Esophagus (tissue), 2 donors: ENCODE measurements around the gene ARHGEF39. TPM values are rescaled to one million over a fixed set of nuclear protein-coding genes. Genes with fewer than 3 reads are reported as not detected.

ENCODE experiments used
- H3K27ac ChIP-seq, 2 donors: one replicate each; pipeline ENCODE4 v1.5.1; 2013; ENCODE audit warnings: low read depth in 2 of 2, mild to moderate bottlenecking in 2 of 2, inconsistent platforms in 1 of 2, low read length in 1 of 2, moderate library complexity in 1 of 2
- H3K27me3 ChIP-seq, 2 donors: one replicate each; pipeline ENCODE4 v1.6.1; 2013; ENCODE audit warnings: low read length in 2 of 2, control low read depth in 1 of 2, mild to moderate bottlenecking in 1 of 2; ENCODE audit not compliant: insufficient read depth in 2 of 2, control insufficient read depth in 1 of 2
- H3K36me3 ChIP-seq, 2 donors: one replicate each; pipeline ENCODE4 v1.6.1; 2013; ENCODE audit warnings: low read length in 1 of 2; ENCODE audit not compliant: control insufficient read depth in 2 of 2, insufficient read depth in 2 of 2
- H3K4me1 ChIP-seq, 2 donors: one replicate each; pipeline ENCODE4 v1.6.1; 2013; ENCODE audit warnings: low read length in 1 of 2; ENCODE audit not compliant: control insufficient read depth in 2 of 2, insufficient read depth in 2 of 2
- H3K4me3 ChIP-seq, 2 donors: one replicate each; pipeline ENCODE4 v1.5.1; 2013; ENCODE audit warnings: low read length in 2 of 2, mild to moderate bottlenecking in 2 of 2, low read depth in 1 of 2, moderate library complexity in 1 of 2
- H3K9me3 ChIP-seq, 2 donors: one replicate each; pipeline ENCODE4 v1.6.1; 2013; ENCODE audit warnings: mild to moderate bottlenecking in 2 of 2, low read depth in 1 of 2, low read length in 1 of 2, moderate library complexity in 1 of 2; ENCODE audit not compliant: control insufficient read depth in 2 of 2, insufficient read depth in 1 of 2
- WGBS, 2 donors: extraction: QIAGEN DNeasy Blood & Tissue Kit; methylation state at CpG; one replicate each; pipeline ENCODE4 v1.1.7; 2013; 5-methylcytosine and 5-hydroxymethylcytosine counted together
- polyA plus RNA-seq, 2 donors: library from polyadenylated mRNA; stranded (reverse); fragments of 200-250 nt; gene quantifications; one replicate each; pipeline ENCODE4 v1.2.3, GENCODE V29; 2013
- donor health status: healthy with polysubstance abuse.
- donor health status: Bipolar disorder and iron deficiency.

Gene ARHGEF39
- polyA plus RNA-seq, 2 donors: 2.4 to 4.0 TPM

- peak overlapping the region in 1 of 2 donors; percentile 34 for H3K27ac ChIP-seq
- no peaks in the 10 kb centered on the region for H3K27me3 ChIP-seq
- H3K4me1 ChIP-seq: peaks cover 5 to 6% of the 10 kb centered on the region in 2 donors
- H3K9me3 ChIP-seq: no peaks in the 10 kb centered on the region
- H3K36me3 ChIP-seq: peaks cover 0 to 12% of the 10 kb centered on the region in 2 donors
- peak overlapping the region; percentile 31 to 57 for H3K4me3 ChIP-seq
- WGBS, 2 donors: 64 to 78% methylated on average over 2 of the region's 2 CpGs
These were observed 22.3 kb upstream of the ARHGEF39 start for GRCh38 chr9:35687306-35687705.

GRCh38 chr9:35686222-35687203 is 21.5 kb upstream of the ARHGEF39 start:
- peaks cover 0 to 3% of the 10 kb centered on the region in 2 donors for H3K9me3 ChIP-seq
- H3K4me1 ChIP-seq: peaks cover 5 to 6% of the 10 kb centered on the region in 2 donors
- peaks cover 0 to 12% of the 10 kb centered on the region in 2 donors for H3K36me3 ChIP-seq
- peak overlapping the region; percentile 3 to 57 for H3K4me3 ChIP-seq
- 62 to 64% methylated on average over 11 of the region's 11 CpGs for WGBS, 2 donors
- peak overlapping the region in 1 of 2 donors; percentile 57 for H3K27ac ChIP-seq
- H3K27me3 ChIP-seq: no peaks in the 10 kb centered on the region

DNA sequence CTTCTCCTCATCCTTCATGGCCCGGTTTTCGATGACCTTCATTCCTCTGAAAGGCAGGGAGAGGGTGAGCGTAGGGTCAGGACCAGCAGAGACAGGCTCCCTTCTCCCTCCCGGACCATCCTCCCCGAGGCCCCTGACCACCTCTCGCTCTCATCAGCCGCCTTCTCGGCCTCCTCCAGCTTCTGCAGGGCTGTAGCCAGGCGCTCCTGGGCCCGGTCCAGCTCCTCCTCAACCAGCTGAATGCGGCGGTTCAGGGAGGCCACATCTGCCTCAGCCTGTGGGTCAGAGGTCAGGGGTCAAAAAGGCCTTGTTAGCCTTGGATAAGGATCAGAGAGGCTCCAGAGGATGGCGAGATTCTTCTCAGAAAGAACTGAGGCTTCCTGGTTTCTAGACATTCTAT is 20.5 kb upstream of the ARHGEF39 start:
- no peak overlapping the region for H3K27ac ChIP-seq
- H3K36me3 ChIP-seq: peaks cover 0 to 12% of the 10 kb centered on the region in 2 donors
- peaks cover 0 to 3% of the 10 kb centered on the region in 2 donors for H3K9me3 ChIP-seq
- H3K4me1 ChIP-seq: peaks cover 5 to 6% of the 10 kb centered on the region in 2 donors
- H3K27me3 ChIP-seq: no peaks in the 10 kb centered on the region
- H3K4me3 ChIP-seq: peak overlapping the region in 1 of 2 donors; percentile 3
- WGBS, 2 donors: 75 to 78% methylated on average over 13 of the region's 13 CpGs

DNA sequence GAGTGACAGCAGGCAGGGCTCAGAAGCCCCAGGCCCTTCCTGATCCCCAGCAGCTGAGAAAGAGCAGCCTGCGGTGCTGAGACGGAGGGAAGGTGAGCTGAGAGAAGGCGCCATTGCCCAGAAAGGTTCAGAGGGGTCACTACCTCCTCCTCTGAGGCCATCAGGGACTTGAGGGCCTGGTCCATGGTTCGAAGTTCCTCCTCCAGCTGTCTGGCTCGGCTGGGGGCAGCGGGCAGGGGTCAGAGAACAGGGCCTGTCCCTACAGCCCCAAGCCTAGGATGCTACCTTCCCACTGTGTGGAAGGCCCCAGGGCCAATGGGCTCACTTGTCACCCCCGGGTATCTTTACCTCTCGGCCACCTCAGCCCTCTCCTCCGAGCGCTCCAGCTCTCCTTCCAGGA is 19.9 kb upstream of the ARHGEF39 start:
- Histone ChIP-seq H3K4me1 (peaks cover 4 to 6% of the 10 kb centered on the region in 2 donors), H3K4me3 (peak overlapping the region in 1 of 2 donors; percentile 3), H3K27ac (peak overlapping the region in 1 of 2 donors; percentile 59), H3K9me3 (peaks cover 0 to 3% of the 10 kb centered on the region in 2 donors), H3K36me3 (peaks cover 0 to 12% of the 10 kb centered on the region in 2 donors), H3K27me3 (no peaks in the 10 kb centered on the region)
- 87 to 90% methylated on average over 10 of the region's 10 CpGs for WGBS, 2 donors

- peaks cover 0 to 12% of the 10 kb centered on the region in 2 donors for H3K36me3 ChIP-seq
- 57 to 68% methylated on average over 2 of the region's 2 CpGs for WGBS, 2 donors
- H3K27me3 ChIP-seq: no peaks in the 10 kb centered on the region
- H3K4me1 ChIP-seq: peaks cover 1 to 2% of the 10 kb centered on the region in 2 donors
- peak overlapping the region; percentile 5 to 61 for H3K27ac ChIP-seq
- no peak overlapping the region for H3K4me3 ChIP-seq
- H3K9me3 ChIP-seq: peaks cover 0 to 3% of the 10 kb centered on the region in 2 donors
These were observed 18.3 kb upstream of the ARHGEF39 start for GRCh38 chr9:35683323-35683722.

DNA sequence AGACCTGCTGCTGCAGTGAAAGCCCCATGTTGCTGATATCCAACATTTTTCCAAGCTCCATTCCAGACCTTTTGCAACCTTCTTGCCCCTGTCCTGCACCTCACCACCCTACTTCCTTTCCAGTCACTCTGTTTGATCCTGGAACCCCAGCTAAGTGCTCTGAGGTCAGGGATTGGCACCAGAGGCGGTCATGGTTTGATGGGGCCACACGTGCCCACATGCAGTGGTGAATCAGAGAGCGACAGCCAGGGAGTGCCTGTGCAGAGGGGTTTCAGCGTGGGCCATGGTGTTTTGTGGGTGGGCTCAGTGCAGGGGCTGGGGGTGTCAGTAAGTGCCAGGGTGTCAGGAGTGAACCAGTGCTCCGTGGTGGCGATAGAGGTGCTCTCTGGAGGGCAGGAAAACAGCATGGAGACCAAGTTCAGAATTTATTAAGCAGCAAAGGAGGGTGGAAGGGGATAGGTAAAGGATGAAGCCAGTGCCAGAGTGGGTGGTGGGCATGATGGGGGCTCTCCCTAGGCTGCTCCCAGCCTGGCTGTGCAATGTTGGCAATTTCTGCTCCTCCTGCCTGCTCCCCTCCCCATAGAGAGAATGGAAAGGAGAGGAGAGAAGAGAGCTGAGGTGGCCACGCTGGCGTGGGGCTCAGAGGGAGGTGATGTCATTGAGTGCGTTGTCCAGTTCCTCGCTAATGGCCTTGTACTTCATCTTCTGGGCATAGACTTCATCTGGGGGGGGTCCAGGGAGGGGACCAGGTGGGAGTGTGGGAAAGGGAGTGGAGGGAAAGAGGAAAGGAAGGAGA is 17.7 kb upstream of the ARHGEF39 start:
- H3K27me3 ChIP-seq: no peaks in the 10 kb centered on the region
- H3K4me3 ChIP-seq: no peak overlapping the region
- WGBS, 2 donors: 78 to 88% methylated on average over 10 of the region's 10 CpGs
- H3K4me1 ChIP-seq: peaks cover 0 to 2% of the 10 kb centered on the region in 2 donors
- H3K36me3 ChIP-seq: peaks cover 0 to 12% of the 10 kb centered on the region in 2 donors
- H3K9me3 ChIP-seq: peaks cover 0 to 3% of the 10 kb centered on the region in 2 donors
- H3K27ac ChIP-seq: peak overlapping the region; percentile 20 to 50

GRCh38 chr9:35682051-35682450 is 17.1 kb upstream of the ARHGEF39 start:
- 71 to 75% methylated on average over 6 of the region's 6 CpGs for WGBS, 2 donors
- H3K4me1 ChIP-seq: peaks cover 0 to 2% of the 10 kb centered on the region in 2 donors

GRCh38 chr9:35681341-35682002 is 16.5 kb upstream of the ARHGEF39 start:
- no peak overlapping the region for H3K4me3 ChIP-seq
- H3K4me1 ChIP-seq: peaks cover 0 to 2% of the 10 kb centered on the region in 2 donors
- peaks cover 0 to 12% of the 10 kb centered on the region in 2 donors for H3K36me3 ChIP-seq
- H3K27ac ChIP-seq: peak overlapping the region; percentile 20 to 50
- H3K27me3 ChIP-seq: no peaks in the 10 kb centered on the region
- peaks cover 0 to 3% of the 10 kb centered on the region in 2 donors for H3K9me3 ChIP-seq
- 47 to 53% methylated on average over 3 of the region's 3 CpGs for WGBS, 2 donors

More at GRCh38 chr9:35682051-35682450, 17.1 kb upstream of the ARHGEF39 start:
- Histone ChIP-seq H3K36me3 (peaks cover 0 to 12% of the 10 kb centered on the region in 2 donors), H3K27me3 (no peaks in the 10 kb centered on the region), H3K4me3 (no peak overlapping the region), H3K27ac (peak overlapping the region; percentile 20 to 50), H3K9me3 (peaks cover 0 to 3% of the 10 kb centered on the region in 2 donors)
